HL-60/S4 treated with phorbol 12-myristate 13-acetate at 8.2 ng/mL for 4 days and 3 days (cell line): Measurements from ENCODE around the gene PRPSAP1.
"Not testable (repeated sequence)": the region's sequence is repeated elsewhere in the genome, so short reads cannot be mapped to it uniquely, and the experiment has no call there.

Experiments
- in situ Hi-C: fragments of 300-500 bp; cut with MboI; formaldehyde crosslinking; loops from 2 replicates; pipeline ENCODE4 v1.15.0; 2022; ENCODE audit warnings: low sequenced_read_pairs

PRPSAP1 gene

GRCh38 chr17:76360461-76360860 is 6.7 kb upstream of the PRPSAP1 start:
- in situ Hi-C loops: no loop called here

- in situ Hi-C loops: not testable (repeated sequence)
Measured at GRCh38 chr17:76359776-76360175, 6.1 kb upstream of the PRPSAP1 start.

- in situ Hi-C loops: no loop called here
Measured at GRCh38 chr17:76359375-76359774, 5.7 kb upstream of the PRPSAP1 start.

GRCh38 chr17:76357597-76358158 is 4.0 kb upstream of the PRPSAP1 start:
- in situ Hi-C loops: no loop called here

DNA sequence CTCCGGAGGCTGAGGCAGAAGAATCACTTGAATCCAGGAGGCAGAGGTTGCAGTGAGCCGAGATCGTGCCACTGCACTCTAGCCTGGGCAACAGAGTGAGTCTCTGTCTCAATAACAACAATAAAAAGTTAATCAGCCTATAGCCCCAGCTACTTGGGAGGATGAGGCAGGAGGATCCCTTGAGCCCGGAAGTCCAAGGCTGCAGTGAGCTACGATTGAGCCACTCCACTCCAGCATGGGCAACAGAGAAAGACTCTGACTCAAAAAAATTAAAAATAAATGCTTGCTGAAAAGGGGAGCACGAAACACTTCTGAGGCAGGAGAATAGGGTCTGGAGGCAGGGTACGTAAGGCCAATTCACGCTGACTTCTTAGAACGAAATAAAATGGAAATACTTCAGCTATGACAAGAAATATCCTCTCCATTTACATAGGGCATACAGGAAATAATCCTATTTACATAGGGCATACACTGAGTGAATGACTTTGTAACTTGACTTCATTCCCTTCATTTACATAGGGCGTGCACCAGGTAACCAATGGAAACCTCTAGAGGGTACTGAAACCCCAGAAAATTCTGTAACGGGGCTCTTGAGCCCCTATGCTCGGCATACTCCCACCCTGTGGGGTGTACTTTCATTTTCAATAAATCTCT is 3.2 kb upstream of the PRPSAP1 start:
- in situ Hi-C loops: no loop called here

- in situ Hi-C loops: no loop called here
Measured at GRCh38 chr17:76354747-76355310, 1.1 kb upstream of the PRPSAP1 start.

DNA sequence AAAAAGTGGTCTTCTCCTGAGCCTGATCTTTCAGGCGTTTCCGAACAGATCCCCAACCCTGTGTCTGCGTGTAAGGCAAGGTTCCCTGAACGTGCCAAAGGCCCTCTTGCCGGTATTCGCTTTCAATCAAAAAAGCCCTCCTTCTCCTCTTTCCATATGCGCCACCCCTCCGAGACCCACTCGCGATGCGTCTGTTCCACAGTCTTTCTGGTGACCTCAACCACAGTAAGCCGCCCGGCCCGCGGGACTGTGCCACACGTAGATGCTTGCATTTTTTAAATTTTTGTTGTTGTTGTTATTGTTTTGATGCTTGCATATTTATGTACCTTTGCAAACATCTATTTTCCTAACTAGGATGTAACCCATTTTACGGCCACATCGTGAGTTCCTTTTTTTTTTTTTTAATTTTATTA is 607 bp upstream of the PRPSAP1 start:
- in situ Hi-C loops: no loop called here

- in situ Hi-C loops: no loop called here
Measured at GRCh38 chr17:76353004-76353598, 615 bp downstream of the PRPSAP1 start.

DNA sequence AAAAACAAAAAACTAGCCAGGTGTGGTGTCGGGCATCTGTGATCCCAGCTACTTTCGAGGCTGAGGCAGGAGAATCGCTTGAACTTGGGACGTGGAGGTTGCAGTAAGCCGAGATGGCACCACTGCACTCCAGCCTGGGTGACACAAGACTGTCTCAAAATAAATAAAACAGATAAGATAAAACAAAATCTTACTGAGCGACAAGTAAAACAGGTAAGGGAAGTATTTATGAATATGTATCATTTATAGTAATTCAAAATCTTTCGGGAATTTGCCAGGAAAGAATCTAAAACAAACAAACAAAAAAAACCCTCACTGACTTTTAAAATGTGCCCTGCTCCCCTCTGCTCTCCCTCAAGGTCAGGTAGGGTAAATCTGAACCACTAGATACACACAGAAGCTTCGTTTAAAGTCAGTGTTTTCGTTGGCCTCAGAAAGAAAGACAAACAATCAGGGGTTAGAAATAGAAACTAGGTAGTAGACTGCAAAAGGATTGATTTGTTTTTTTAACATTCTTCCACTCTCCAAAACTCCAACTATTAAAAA is 2.1 kb downstream of the PRPSAP1 start:
- in situ Hi-C loops: no loop called here

DNA sequence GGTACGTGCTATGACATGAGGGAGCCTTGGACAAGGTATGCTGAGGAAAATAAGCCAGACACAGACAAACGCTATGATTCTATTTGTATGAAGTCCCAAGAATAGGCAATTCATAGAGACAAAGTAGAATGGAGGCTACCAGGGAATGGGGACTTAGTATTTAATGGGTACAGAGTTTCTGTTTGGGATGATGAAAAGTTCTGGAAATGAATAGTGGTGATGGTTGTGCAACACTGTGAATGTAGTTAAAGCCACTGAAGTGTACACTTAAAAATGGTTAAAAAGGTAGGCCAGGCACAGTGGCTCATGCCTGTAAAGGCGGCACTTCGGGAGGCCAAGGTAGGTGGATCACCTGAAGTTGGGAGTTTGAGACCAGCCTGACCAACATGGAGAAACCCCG is 3.3 kb downstream of the PRPSAP1 start:
- in situ Hi-C loops: no loop called here

DNA sequence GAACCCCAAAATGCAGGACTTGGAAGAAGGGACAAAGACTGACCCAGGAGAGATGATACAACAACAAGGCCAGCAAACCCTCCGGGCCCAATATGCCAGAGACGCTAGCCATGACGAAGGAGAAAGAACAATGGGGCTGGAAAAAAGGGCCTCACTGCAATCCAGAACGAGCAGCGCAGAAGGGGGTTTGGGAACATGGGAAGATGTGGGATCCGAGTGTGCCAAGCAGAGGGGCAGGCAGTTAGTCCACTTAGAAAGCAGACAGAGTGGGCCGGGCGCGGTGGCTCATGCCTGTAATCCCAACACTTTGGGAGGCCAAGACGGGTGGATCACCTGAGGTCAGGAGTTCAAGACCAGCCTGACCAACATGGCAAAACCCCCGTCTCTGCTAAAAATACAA is 6.8 kb downstream of the PRPSAP1 start:
- in situ Hi-C loops: not testable (repeated sequence)

- in situ Hi-C loops: no loop called here
Measured at GRCh38 chr17:76345377-76345974, 8.2 kb downstream of the PRPSAP1 start.

DNA sequence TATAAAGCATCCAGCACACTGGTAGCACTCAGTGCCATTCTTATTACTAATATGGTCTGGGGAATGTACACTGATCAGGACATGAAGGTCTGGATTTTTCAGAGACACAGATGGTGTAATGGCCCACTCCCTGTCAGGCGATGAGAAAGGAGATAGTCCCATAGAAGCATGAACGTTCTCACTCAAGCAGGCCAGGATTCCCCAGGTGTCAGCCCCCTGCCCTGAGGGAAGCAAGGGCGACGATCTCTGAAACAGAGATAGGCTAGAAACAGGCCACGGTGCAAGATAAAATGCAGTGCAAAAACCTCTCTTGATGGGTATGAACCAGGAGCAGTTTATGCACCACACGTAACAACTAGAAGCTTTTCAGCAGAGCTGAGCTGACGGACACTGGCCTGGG is 10.6 kb downstream of the PRPSAP1 start:
- in situ Hi-C loops: no loop called here

DNA sequence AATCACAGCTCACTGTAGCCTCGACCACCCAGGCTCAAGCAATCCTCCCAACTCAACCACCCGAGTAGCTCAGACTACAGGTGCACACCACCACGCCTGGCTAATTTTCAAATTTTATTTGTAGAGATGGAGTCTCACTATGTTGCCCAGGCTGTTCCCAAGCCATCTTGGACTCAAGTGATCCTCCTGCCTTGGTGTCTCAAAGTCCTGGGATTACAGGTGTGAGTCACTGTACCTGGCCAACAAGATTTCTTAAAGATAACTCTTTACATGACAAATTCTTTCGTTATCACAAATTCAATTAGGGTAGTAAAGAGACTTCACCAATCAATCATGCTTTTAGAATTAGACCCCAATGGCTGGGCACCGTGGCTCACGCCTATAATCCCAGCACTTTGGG is 12.4 kb downstream of the PRPSAP1 start:
- in situ Hi-C loops: no loop called here

- in situ Hi-C loops: no loop called here
Measured at GRCh38 chr17:76337413-76337777, 16.3 kb downstream of the PRPSAP1 start.

- in situ Hi-C loops: no loop called here
Measured at GRCh38 chr17:76336756-76337412, 16.8 kb downstream of the PRPSAP1 start.

DNA sequence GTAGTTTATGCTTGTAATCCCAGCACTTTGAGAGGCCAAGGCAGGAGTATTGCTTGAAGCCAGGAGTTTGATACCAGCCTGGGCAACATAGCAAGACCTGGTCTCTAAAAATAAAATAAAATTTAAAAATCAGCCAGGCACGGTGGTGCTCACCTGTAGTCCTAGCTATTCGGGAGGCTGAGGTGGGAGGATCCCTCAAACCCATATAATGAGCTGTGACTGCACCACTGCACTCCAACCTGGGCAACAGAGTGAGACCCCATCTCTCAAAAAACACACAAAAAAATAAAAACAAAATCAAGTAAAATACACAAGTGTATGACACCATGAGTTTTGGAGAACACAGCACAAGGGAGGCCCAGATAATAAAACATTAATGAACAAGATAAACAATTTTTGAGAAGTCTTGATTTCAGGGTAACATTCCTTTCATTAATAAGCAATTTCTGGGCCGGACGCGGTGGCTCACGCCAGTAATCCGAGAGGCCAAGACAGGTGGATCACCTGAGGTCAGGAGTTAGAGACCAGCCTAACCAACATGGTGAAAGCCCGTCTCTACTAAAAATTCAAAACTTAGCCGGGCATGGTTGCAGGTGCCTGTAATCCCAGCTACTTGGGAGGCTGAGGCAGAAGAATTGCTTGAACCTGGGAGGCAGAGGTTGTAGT is 17.9 kb downstream of the PRPSAP1 start:
- in situ Hi-C loops: no loop called here

GRCh38 chr17:76333673-76334505 is 19.8 kb downstream of the PRPSAP1 start:
- in situ Hi-C loops: no loop called here

DNA sequence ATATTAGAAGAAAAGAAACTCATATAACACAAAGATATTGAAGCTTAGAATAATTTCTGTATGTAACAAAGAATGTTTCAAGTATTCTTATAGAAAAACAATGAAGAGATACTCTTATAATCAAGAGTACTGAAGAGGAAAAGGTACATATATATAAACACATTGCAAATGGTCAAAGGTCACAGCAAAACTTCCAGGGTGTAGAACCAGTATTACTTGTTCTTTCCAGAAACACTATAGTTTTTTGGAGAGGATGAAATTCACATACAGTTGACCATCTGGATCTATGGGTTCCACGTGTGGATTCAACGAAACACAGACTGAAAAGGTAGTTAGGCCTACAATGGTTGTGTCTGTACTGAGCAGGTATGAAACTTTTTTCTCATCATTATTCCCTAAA is 22.6 kb downstream of the PRPSAP1 start:
- in situ Hi-C loops: no loop called here

DNA sequence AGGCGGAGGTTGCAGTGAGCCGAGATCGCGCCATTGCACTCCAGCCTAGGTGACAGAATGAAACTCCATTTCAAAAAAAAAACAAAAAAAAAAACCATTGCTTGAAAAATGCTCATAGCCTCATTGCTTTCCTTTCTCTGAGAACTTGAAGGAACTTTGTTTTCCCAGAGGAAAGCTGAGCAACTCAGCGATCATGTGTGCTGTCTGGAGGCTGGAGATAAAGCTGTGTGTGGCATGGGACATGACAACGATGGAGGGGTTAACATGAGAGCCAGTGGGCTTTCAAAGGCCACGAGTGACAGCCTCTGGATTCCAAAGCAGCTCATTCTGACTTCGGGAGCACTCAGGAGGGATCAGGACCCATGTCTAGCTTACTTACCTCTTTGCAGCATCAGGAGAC is 24.1 kb downstream of the PRPSAP1 start:
- in situ Hi-C loops: no loop called here
